A549 treated with CORT108297 at 1 μM for 4 hours (cell line): Measurements from ENCODE around the gene ZNF398. TPM values are rescaled to one million over a fixed set of nuclear protein-coding genes. Genes with fewer than 3 reads are reported as not detected.

ENCODE experiments used
- total RNA-seq: library from RNA; stranded (reverse); fragments of 200-300 nt; extraction: Qiagen RNA extraction; gene quantifications from 5 replicates; pipeline ENCODE4 v1.2.3, GENCODE V29; 2022

ZNF398 gene, protein sequence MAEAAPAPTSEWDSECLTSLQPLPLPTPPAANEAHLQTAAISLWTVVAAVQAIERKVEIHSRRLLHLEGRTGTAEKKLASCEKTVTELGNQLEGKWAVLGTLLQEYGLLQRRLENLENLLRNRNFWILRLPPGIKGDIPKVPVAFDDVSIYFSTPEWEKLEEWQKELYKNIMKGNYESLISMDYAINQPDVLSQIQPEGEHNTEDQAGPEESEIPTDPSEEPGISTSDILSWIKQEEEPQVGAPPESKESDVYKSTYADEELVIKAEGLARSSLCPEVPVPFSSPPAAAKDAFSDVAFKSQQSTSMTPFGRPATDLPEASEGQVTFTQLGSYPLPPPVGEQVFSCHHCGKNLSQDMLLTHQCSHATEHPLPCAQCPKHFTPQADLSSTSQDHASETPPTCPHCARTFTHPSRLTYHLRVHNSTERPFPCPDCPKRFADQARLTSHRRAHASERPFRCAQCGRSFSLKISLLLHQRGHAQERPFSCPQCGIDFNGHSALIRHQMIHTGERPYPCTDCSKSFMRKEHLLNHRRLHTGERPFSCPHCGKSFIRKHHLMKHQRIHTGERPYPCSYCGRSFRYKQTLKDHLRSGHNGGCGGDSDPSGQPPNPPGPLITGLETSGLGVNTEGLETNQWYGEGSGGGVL
- 8.1 to 9.5 TPM (median 9.1 TPM) in 5 replicates for total RNA-seq

GRCh38 chr7:149147072-149147751, at the start of gene ZNF398:
Gene ZNF398 (plus strand): TSS chr7:149147453. CDS start chr7:149147743, 290 bp downstream.

GRCh38 chr7:149125863-149126661, 21.2 kb upstream of the ZNF398 start, which contains the start of gene ZNF425:
Gene ZNF425 (minus strand): TSS chr7:149126324. CDS start chr7:149126213, 111 bp downstream.

DNA sequence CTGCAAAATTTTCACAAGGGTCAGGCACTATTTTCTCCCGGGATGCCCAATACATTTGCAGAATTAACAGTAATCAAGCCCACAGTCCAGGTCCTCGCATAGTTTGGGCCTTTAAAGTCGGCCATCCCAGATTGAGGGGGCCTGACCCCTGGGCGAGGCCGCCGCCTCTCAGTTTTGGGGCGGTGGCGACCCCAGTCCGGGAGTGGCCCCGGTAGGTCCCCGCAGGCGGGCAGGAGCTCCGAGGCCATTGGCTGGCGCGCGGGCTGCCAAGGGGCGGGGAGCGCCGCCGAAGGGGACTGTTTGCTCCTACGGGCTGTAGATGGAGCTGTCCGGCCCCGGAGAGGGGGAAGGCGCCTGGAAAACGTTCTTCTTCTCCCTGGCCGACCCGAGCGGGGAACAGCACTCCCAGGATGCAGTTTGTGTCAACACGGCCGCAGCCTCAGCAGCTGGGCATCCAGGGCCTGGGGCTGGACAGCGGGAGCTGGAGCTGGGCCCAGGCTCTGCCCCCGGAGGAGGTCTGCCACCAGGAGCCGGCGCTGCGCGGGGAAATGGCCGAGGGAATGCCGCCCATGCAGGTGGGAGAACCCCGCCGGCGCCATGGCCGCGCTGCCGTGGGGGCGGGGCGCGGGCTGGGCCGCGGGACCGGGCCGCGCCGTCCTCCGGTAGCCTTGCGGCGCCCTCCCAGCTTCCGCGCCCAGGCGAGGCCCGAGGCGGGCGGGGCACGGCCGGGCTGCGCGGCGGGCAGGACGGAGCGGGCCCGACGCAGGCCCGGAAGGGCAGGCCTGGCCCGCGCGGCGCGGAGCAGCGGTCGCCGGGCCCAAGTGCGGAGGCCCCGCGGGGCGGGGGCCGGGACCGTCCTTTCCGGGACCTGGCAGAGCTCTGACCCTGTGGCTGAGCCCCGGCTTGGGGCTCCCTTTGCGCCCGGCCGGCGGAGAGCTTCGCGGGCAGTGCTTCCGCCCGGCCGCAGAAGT, 48.2 kb downstream of the ZNF398 start, which contains the start of gene ZNF282:
ZNF282 (plus strand) TSS at position 367 of the 971 bp plus-strand sequence; CDS start at position 411, 44 bp downstream.

Other genes starting within 250 kb of the ZNF398 start
- gene PDIA4, start 118.9 kb upstream of the ZNF398 start, total RNA-seq: 164 to 194 TPM (median 179 TPM) in 5 replicates
- 5.5 to 7.0 TPM (median 6.6 TPM) in 5 replicates for gene ZNF786, start 56.7 kb upstream of the ZNF398 start, total RNA-seq
- 0.97 to 1.5 TPM (median 0.98 TPM) in 5 replicates for gene ZNF425, start 21.1 kb upstream of the ZNF398 start, total RNA-seq
- 19.1 to 28.5 TPM (median 25.8 TPM) in 5 replicates for gene ZNF282, start 48.1 kb downstream of the ZNF398 start, total RNA-seq
- 11.1 to 12.6 TPM (median 12.2 TPM) in 5 replicates for gene ZNF212, start 92.2 kb downstream of the ZNF398 start, total RNA-seq
- gene ZNF783, start 114.7 kb downstream of the ZNF398 start, total RNA-seq: 5.0 to 7.2 TPM (median 6.5 TPM) in 5 replicates